PC-9 (cell line): ENCODE results near the gene PTPRG. TPM values are rescaled to one million over a fixed set of nuclear protein-coding genes. Genes with fewer than 3 reads are reported as not detected.

Experiments
- BruUV-seq: library from RNA; stranded (reverse); fragments of 400-500 nt; replicated peaks from 2 replicates; lab custom pipeline; 2021; lab: Mats Ljungman, UMichigan
- CTCF ChIA-PET: fragments of 300-600 bp; sonication (Branson Sonifier 250); formaldehyde crosslinking; loops from one replicate; lab custom pipeline; 2022; ENCODE audit warnings: antibody characterized with exemption; lab: Charles Lee
- POLR2A ChIA-PET: fragments of 300-600 bp; sonication (Branson Sonifier 250); formaldehyde crosslinking; loops from one replicate; lab custom pipeline; 2022; ENCODE audit warnings: antibody characterized with exemption; ENCODE audit not compliant: unreplicated experiment; lab: Charles Lee
- DNase-seq, 2 experiments: peaks; one replicate each; pipeline versions ENCODE4 v3.0.0 to v3.0.0-alpha.2; 2015 to 2022; ENCODE audit warnings: mixed read lengths in 1 of 2
- H2AFZ ChIP-seq: fragments of 200-600 bp; sonication (generic); 2 replicates; pipeline ENCODE4 v1.8.1; 2017; ENCODE audit warnings: antibody characterized with exemption
- H3F3A ChIP-seq: fragments of 200-600 bp; sonication (generic); 2 replicates; pipeline ENCODE4 v1.8.1; 2017; ENCODE audit warnings: antibody characterized with exemption, mild to moderate bottlenecking, low read depth; ENCODE audit not compliant: insufficient read depth
- H3K27ac ChIP-seq: fragments of 200-600 bp; sonication (generic); 2 replicates; pipeline ENCODE4 v1.6.1; 2016; ENCODE audit warnings: mixed run types
- H3K27me3 ChIP-seq: fragments of 200-600 bp; sonication (generic); 2 replicates; pipeline ENCODE4 v1.6.1; 2016; ENCODE audit warnings: low read depth, mixed run types; ENCODE audit not compliant: insufficient read depth
- H3K36me3 ChIP-seq: fragments of 200-600 bp; sonication (generic); 2 replicates; pipeline ENCODE4 v1.6.1; 2016; ENCODE audit warnings: low read depth, mixed run types
- H3K4me1 ChIP-seq: fragments of 200-600 bp; sonication (generic); replicated peaks from 2 replicates; pipeline ENCODE4 v1.6.1; 2016; ENCODE audit warnings: mixed run types; ENCODE audit not compliant: insufficient read depth
- H3K4me2 ChIP-seq: fragments of 200-600 bp; sonication (generic); 2 replicates; pipeline ENCODE4 v1.6.1; 2017; ENCODE audit warnings: mixed run types
- H3K4me3 ChIP-seq: fragments of 200-600 bp; sonication (generic); 2 replicates; pipeline ENCODE4 v1.6.1; 2016; ENCODE audit warnings: mixed run types
- H3K79me2 ChIP-seq: fragments of 200-600 bp; sonication (generic); 2 replicates; pipeline ENCODE4 v1.6.1; 2017; ENCODE audit warnings: low read depth, mixed run types
- H3K9me2 ChIP-seq: fragments of 200-600 bp; sonication (generic); 2 replicates; pipeline ENCODE4 v1.8.1; 2017; ENCODE audit warnings: mild to moderate bottlenecking; ENCODE audit not compliant: insufficient read depth
- H3K9me3 ChIP-seq: fragments of 200-600 bp; sonication (generic); 2 replicates; pipeline ENCODE4 v1.8.1; 2016; ENCODE audit warnings: low read depth; ENCODE audit not compliant: insufficient read depth
- H4K20me1 ChIP-seq: fragments of 200-600 bp; sonication (generic); 2 replicates; pipeline ENCODE4 v1.8.1; 2017; ENCODE audit not compliant: insufficient read depth
- EZH2 ChIP-seq: fragments of 200-600 bp; sonication (generic); IDR thresholded peaks from 2 replicates; pipeline ENCODE4 v1.8.0; 2017; ENCODE audit warnings: antibody characterized with exemption, low read depth
- intact Hi-C: fragments of 100-400 bp; cut with micrococcal nuclease; formaldehyde crosslinking; loops from one replicate; pipeline ENCODE4 v1.10.0; 2022; ENCODE audit not compliant: unreplicated experiment
- total RNA-seq: library from RNA; stranded (reverse); gene quantifications from 2 replicates; pipeline ENCODE4 v1.2.3, GENCODE V29; 2021
- TF ChIP-seq, protein P1 (sequence below): fragments of 200-600 bp; sonication (generic); conservative IDR thresholded peaks from 2 replicates; pipeline ENCODE4 v1.6.1; 2017; ENCODE audit warnings: mixed run types, antibody characterized with exemption, mild to moderate bottlenecking, moderate library complexity

Gene PTPRG
- total RNA-seq, 1 experiment from 2014 or later: 32.9 TPM

DNA sequence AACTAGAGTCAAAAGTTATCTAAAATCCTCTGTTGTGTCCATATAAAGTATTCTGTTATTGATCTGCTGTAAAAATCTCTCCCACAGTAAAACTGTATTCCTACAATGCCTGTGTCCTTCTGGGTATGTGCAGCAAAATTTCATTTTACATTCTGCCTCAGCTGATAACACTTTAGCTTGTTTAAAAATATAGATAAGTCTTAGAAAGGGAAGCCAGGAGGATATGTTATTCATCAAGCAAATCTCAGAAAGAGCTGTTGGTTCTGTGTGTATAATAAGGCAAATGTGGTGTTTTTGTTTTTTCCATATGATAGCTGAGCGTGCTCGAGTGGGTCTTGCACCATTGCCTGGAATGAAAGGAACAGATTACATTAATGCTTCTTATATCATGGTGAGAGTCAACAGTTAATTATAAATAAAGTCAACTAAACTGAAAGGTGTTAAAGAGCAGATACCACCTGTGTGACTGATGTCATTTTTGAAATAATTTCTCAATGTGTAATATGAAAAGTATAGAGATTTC lies 715.3 kb downstream of the PTPRG start:
- Histone ChIP-seq H3K9me3 (no peaks in the 10 kb centered on the region), H3K27ac (no peak overlapping the region), H2AFZ (no peak overlapping the region), H3F3A (no peaks in the 10 kb centered on the region), H3K36me3 (no peaks in the 10 kb centered on the region), H3K4me1 (no peaks in the 10 kb centered on the region), H3K79me2 (no peaks in the 10 kb centered on the region), H4K20me1 (no peaks in the 10 kb centered on the region), H3K27me3 (no peaks in the 10 kb centered on the region), H3K4me3 (no peak overlapping the region), H3K9me2 (no peaks in the 10 kb centered on the region), H3K4me2 (no peak overlapping the region)
- POLR2A ChIA-PET: no interaction called here
- no peak for DNase-seq
- BruUV-seq: no TSS peak
- TF ChIP-seq, protein P1, sequence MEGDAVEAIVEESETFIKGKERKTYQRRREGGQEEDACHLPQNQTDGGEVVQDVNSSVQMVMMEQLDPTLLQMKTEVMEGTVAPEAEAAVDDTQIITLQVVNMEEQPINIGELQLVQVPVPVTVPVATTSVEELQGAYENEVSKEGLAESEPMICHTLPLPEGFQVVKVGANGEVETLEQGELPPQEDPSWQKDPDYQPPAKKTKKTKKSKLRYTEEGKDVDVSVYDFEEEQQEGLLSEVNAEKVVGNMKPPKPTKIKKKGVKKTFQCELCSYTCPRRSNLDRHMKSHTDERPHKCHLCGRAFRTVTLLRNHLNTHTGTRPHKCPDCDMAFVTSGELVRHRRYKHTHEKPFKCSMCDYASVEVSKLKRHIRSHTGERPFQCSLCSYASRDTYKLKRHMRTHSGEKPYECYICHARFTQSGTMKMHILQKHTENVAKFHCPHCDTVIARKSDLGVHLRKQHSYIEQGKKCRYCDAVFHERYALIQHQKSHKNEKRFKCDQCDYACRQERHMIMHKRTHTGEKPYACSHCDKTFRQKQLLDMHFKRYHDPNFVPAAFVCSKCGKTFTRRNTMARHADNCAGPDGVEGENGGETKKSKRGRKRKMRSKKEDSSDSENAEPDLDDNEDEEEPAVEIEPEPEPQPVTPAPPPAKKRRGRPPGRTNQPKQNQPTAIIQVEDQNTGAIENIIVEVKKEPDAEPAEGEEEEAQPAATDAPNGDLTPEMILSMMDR: no peak
- TF ChIP-seq EZH2: no peak
- intact Hi-C loops: no loop called here
- CTCF ChIA-PET: no interaction called here

DNA sequence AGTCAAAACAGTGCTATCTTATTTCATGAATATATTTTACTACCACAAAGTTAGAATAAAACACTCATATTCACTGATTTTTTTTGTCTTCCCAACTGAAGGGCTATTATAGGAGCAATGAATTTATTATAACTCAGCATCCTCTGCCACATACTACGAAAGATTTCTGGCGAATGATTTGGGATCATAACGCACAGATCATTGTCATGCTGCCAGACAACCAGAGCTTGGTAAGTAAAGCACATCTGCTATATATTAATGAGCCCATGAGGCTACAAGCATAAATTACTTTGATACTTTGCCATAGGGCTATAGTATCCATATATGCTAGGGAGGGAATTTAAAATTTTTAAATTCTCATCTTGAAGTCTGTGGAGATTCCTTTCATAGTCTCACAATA lies 716.1 kb downstream of the PTPRG start:
- POLR2A ChIA-PET: no interaction called here
- no peaks in the 10 kb centered on the region for H4K20me1 ChIP-seq
- BruUV-seq: no TSS peak
- H3F3A ChIP-seq: no peaks in the 10 kb centered on the region
- H3K9me2 ChIP-seq: no peaks in the 10 kb centered on the region
- TF ChIP-seq EZH2: no peak
- TF ChIP-seq, protein P1: no peak
- no peaks in the 10 kb centered on the region for H3K79me2 ChIP-seq
- no peaks in the 10 kb centered on the region for H3K9me3 ChIP-seq
- no peak for DNase-seq
- H2AFZ ChIP-seq: no peak overlapping the region
- no peaks in the 10 kb centered on the region for H3K36me3 ChIP-seq
- intact Hi-C loops: no loop called here
- no peak overlapping the region for H3K27ac ChIP-seq
- H3K4me3 ChIP-seq: no peak overlapping the region
- CTCF ChIA-PET: no interaction called here
- H3K4me1 ChIP-seq: no peaks in the 10 kb centered on the region
- no peak overlapping the region for H3K4me2 ChIP-seq
- no peaks in the 10 kb centered on the region for H3K27me3 ChIP-seq

DNA sequence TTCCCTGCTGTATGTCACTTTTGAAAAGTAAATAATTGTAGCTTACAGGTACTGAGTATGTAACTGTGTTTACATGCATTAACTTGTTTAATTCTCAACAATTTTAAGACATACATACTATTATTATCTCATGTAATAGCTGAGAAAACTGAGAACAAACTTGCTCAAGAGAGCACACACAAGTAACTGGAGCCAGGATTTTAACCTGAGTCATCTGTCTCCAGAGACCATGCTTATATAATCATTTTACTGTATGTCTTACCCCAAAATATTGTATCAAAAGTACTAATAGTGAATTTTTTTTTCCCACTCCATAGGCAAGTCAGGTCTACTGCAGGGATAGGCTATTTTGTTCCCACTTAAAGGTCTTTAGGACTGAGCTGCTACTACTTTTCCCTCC lies 716.6 kb downstream of the PTPRG start:
- Histone ChIP-seq H3K9me2 (no peaks in the 10 kb centered on the region), H3K79me2 (no peaks in the 10 kb centered on the region), H3K36me3 (no peaks in the 10 kb centered on the region), H3K9me3 (no peaks in the 10 kb centered on the region), H3K4me3 (no peak overlapping the region), H3K4me2 (no peak overlapping the region), H2AFZ (no peak overlapping the region), H3K4me1 (no peaks in the 10 kb centered on the region), H4K20me1 (no peaks in the 10 kb centered on the region), H3K27ac (no peak overlapping the region), H3F3A (no peaks in the 10 kb centered on the region), H3K27me3 (no peaks in the 10 kb centered on the region)
- DNase-seq: no peak
- CTCF ChIA-PET: no interaction called here
- intact Hi-C loops: no loop called here
- POLR2A ChIA-PET: no interaction called here
- TF ChIP-seq, protein P1: no peak
- TF ChIP-seq EZH2: no peak
- BruUV-seq: no TSS peak
